Natural killer cell (primary cell): ENCODE results near the gene ATRAID. TPM values are rescaled to one million over a fixed set of nuclear protein-coding genes. Genes with fewer than 3 reads are reported as not detected.

ENCODE experiments used
- ATAC-seq, 3 donors: fragments of 150-1000 bp in 2 of 3; fragments of 200-7000 bp in 1 of 3; cut with Tn5 transposase; 1 replicate in 1 of 3; 2 replicates in 2 of 3; pipeline ENCODE4 v1.10.0; 2021; ENCODE audit warnings: mild to moderate bottlenecking in 2 of 3, moderate library complexity in 2 of 3
- DNase-seq, 2 donors: peaks; one replicate each; pipeline versions ENCODE4 v3.0.0 to v3.0.0-alpha.2; 2013 to 2021; ENCODE audit warnings: mixed read lengths in 1 of 2
- H3K27ac ChIP-seq: one replicate; pipeline ENCODE4 v1.5.1; 2013; ENCODE audit warnings: mild to moderate bottlenecking, low read length
- H3K27me3 ChIP-seq: one replicate; pipeline ENCODE4 v1.6.1; 2013; ENCODE audit warnings: low read length; ENCODE audit not compliant: control insufficient read depth, insufficient read depth
- H3K36me3 ChIP-seq: one replicate; pipeline ENCODE4 v1.6.1; 2013; ENCODE audit warnings: low read length; ENCODE audit not compliant: control insufficient read depth, insufficient read depth
- H3K4me1 ChIP-seq: one replicate; pipeline ENCODE4 v1.6.1; 2013; ENCODE audit warnings: low read length; ENCODE audit not compliant: control insufficient read depth, insufficient read depth
- H3K4me3 ChIP-seq: one replicate; pipeline ENCODE4 v1.5.1; 2013; ENCODE audit warnings: low read length
- H3K9me3 ChIP-seq: one replicate; pipeline ENCODE4 v1.6.1; 2013; ENCODE audit warnings: low read length; ENCODE audit not compliant: control insufficient read depth, insufficient read depth
- H3K27ac Mint-ChIP-seq, 2 donors: one replicate each; pipeline ENCODE4 v1.8.0; 2022; ENCODE audit warnings: mild to moderate bottlenecking in 2 of 2, mixed read lengths in 2 of 2, moderate library complexity in 1 of 2
- H3K27me3 Mint-ChIP-seq, 2 donors: one replicate each; pipeline ENCODE4 v1.8.0; 2022; ENCODE audit warnings: low read depth in 2 of 2, mixed read lengths in 2 of 2
- H3K36me3 Mint-ChIP-seq: one replicate; pipeline ENCODE4 v1.8.0; 2022; ENCODE audit warnings: mixed read lengths
- H3K4me1 Mint-ChIP-seq, 2 donors: one replicate each; pipeline ENCODE4 v1.8.0; 2022; ENCODE audit warnings: mixed read lengths in 2 of 2
- H3K4me3 Mint-ChIP-seq: one replicate; pipeline ENCODE4 v1.8.0; 2022; ENCODE audit warnings: mild to moderate bottlenecking, moderate library complexity, mixed read lengths
- H3K9me3 Mint-ChIP-seq, 2 donors: one replicate each; pipeline ENCODE4 v1.8.0; 2022; ENCODE audit warnings: mixed read lengths in 2 of 2
- CTCF ChIP-seq: fragments of 200-600 bp; IDR thresholded peaks from one replicate; pipeline ENCODE4 v1.8.0; 2022; ENCODE audit warnings: antibody characterized with exemption
- WGBS: methylation state at CpG from one replicate; pipeline ENCODE4 v1.1.7; 2013; ENCODE audit warnings: missing lambda C conversion rate; ENCODE audit not compliant: insufficient coverage; 5-methylcytosine and 5-hydroxymethylcytosine counted together
- intact Hi-C: fragments of 100-400 bp; cut with micrococcal nuclease; formaldehyde crosslinking; loops from one replicate; pipeline ENCODE4 v1.14.2; 2022
- total RNA-seq, 4 donors: library from RNA; stranded (reverse); fragments of 120-200 nt in 1 of 4; gene quantifications; one replicate each; pipeline versions ENCODE4 v1.2.3 to v1.2.4, GENCODE V29; 2013 to 2022

ATRAID gene
- total RNA-seq, 3 donors from 2014 or later (not counting 1 experiment from before 2014, with no cell fraction given) = 65.5 to 76.6 (median 76.5) TPM

- H3K4me3 Mint-ChIP-seq = no peak overlapping the region
- TF ChIP-seq CTCF = no peak
- no peaks in the 10 kb centered on the region for H3K9me3 Mint-ChIP-seq
- DNase-seq (no peak), ATAC-seq (no peak)
- Histone ChIP-seq H3K4me1 (no peaks in the 10 kb centered on the region), H3K4me3 (no peak overlapping the region), H3K27ac (no peak overlapping the region), H3K9me3 (no peaks in the 10 kb centered on the region), H3K27me3 (no peaks in the 10 kb centered on the region), H3K36me3 (peaks cover 50% of the 10 kb centered on the region)
- peaks cover 0 to 5% of the 10 kb centered on the region in 2 donors for H3K4me1 Mint-ChIP-seq
- 97% methylated on average over 9 of the region's 9 CpGs for WGBS
- no peak overlapping the region for H3K27ac Mint-ChIP-seq
- no peaks in the 10 kb centered on the region for H3K27me3 Mint-ChIP-seq
- intact Hi-C loops = no loop called here
- peaks cover 12% of the 10 kb centered on the region for H3K36me3 Mint-ChIP-seq
Observed at GRCh38 chr2:27203741-27204140, 8.1 kb upstream of the ATRAID start.

DNA sequence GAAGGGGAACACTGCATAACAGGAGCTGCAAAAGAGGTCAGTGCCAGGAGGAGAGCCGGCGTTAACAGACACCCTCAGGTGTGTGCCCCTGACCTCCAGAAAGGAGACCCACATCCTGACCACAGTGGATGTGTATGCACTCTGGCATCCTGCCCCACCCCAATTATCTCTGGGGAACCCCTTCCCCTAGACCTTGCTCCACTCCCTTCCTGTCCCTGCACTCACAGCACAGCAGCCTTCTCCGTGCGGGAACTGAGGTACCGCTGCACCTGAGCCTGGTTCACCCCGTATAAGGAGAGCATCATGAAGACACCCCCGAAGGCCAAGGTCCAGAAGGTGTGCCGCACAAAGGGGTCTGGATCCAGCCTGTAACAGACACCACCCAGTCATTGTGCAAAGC lies 7.3 kb upstream of the ATRAID start:
- Mint-ChIP-seq H3K27me3 (no peaks in the 10 kb centered on the region), H3K4me3 (no peak overlapping the region), H3K9me3 (no peaks in the 10 kb centered on the region), H3K4me1 (peaks cover 4 to 5% of the 10 kb centered on the region in 2 donors), H3K27ac (no peak overlapping the region), H3K36me3 (peaks cover 12% of the 10 kb centered on the region)
- Histone ChIP-seq H3K27me3 (no peaks in the 10 kb centered on the region), H3K4me1 (no peaks in the 10 kb centered on the region), H3K4me3 (no peak overlapping the region), H3K9me3 (no peaks in the 10 kb centered on the region), H3K27ac (no peak overlapping the region), H3K36me3 (peaks cover 52% of the 10 kb centered on the region)
- intact Hi-C loops = no loop called here
- DNase-seq = no peak
- no peak for TF ChIP-seq CTCF
- no peak for ATAC-seq
- WGBS = 84% methylated on average over 8 of the region's 8 CpGs

GRCh38 chr2:27205206-27205605 lies 6.6 kb upstream of the ATRAID start:
- no peak for ATAC-seq
- Histone ChIP-seq H3K4me3 (no peak overlapping the region), H3K27ac (no peak overlapping the region), H3K4me1 (no peaks in the 10 kb centered on the region), H3K36me3 (peaks cover 50% of the 10 kb centered on the region), H3K9me3 (no peaks in the 10 kb centered on the region), H3K27me3 (no peaks in the 10 kb centered on the region)
- DNase-seq = no peak
- 95% methylated on average over 8 of the region's 8 CpGs for WGBS
- TF ChIP-seq CTCF = no peak
- H3K9me3 Mint-ChIP-seq = no peaks in the 10 kb centered on the region
- peaks cover 5 to 9% of the 10 kb centered on the region in 2 donors for H3K4me1 Mint-ChIP-seq
- H3K27me3 Mint-ChIP-seq = no peaks in the 10 kb centered on the region
- H3K36me3 Mint-ChIP-seq = peaks cover 12% of the 10 kb centered on the region
- intact Hi-C loops = no loop called here
- H3K4me3 Mint-ChIP-seq = no peak overlapping the region
- H3K27ac Mint-ChIP-seq = no peak overlapping the region

DNA sequence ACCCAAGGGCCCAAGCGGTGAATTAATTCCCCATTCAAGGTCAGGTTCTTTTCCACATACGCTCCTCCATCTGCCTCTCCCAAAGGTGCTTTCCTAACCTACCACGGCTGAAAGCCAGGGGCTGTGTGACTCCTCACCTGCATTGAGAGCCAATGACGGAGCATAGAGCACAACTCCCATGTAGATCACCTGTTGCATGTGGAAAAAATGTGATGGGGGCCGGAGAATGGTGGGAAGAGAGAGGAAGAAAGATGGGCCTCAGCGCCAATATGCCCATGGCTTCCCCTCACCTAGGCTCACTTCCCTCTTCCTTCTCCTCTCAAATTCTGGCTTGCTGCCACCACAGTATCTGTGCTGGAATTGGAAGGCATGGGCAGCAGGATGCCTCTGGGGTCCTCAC lies 5.5 kb upstream of the ATRAID start:
- Mint-ChIP-seq H3K27ac (no peak overlapping the region), H3K9me3 (no peaks in the 10 kb centered on the region), H3K27me3 (no peaks in the 10 kb centered on the region), H3K4me3 (no peak overlapping the region), H3K36me3 (peaks cover 12% of the 10 kb centered on the region), H3K4me1 (peaks cover 5 to 12% of the 10 kb centered on the region in 2 donors)
- H3K9me3 ChIP-seq = no peaks in the 10 kb centered on the region
- H3K27ac ChIP-seq = no peak overlapping the region
- no peak for ATAC-seq
- 93% methylated on average over 4 of the region's 6 CpGs for WGBS
- intact Hi-C loops = no loop called here
- DNase-seq = no peak
- H3K4me3 ChIP-seq = no peak overlapping the region
- peaks cover 5% of the 10 kb centered on the region for H3K4me1 ChIP-seq
- TF ChIP-seq CTCF = no peak
- H3K36me3 ChIP-seq = peaks cover 48% of the 10 kb centered on the region
- H3K27me3 ChIP-seq = no peaks in the 10 kb centered on the region
